BJ (cell line): ENCODE measurements around the gene H2BK1. TPM values are rescaled to one million over a fixed set of nuclear protein-coding genes. Genes with fewer than 3 reads are reported as not detected.

ENCODE experiments used
- CTCF ChIA-PET: fragments of 350-600 bp; formaldehyde crosslinking; extraction: SDS; loops from one replicate; lab custom pipeline; 2021; ENCODE audit warnings: antibody characterized with exemption, inconsistent platforms; lab: Yijun Ruan, JAX
- POLR2A ChIA-PET: fragments of 300-600 bp; sonication (Branson Sonifier 250); formaldehyde crosslinking; extraction: SDS; loops from one replicate; lab custom pipeline; 2021; ENCODE audit warnings: antibody characterized with exemption; lab: Charles Lee
- DNase-seq: peaks from one replicate; pipeline ENCODE4 v3.0.0-alpha.2; 2011; ENCODE audit warnings: low read depth
- H3K27me3 ChIP-seq: 2 replicates; pipeline ENCODE4 v1.6.0; 2011; ENCODE audit warnings: low read length; ENCODE audit not compliant: control insufficient read depth, insufficient read depth
- H3K36me3 ChIP-seq: 2 replicates; pipeline ENCODE4 v1.5.1; 2011; ENCODE audit warnings: low read length; ENCODE audit not compliant: control insufficient read depth, insufficient read depth
- H3K4me3 ChIP-seq: 2 replicates; pipeline ENCODE4 v1.5.1; 2011; ENCODE audit warnings: low read depth, mild to moderate bottlenecking, control low read depth, low read length
- polyA plus RNA-seq: library from polyadenylated mRNA; depleted of rRNA; stranded (reverse); fragments of >200 nt; gene quantifications from 2 replicates; pipeline ENCODE4 v1.2.3, GENCODE V29; 2011
- TF ChIP-seq, protein P1 (sequence below): IDR thresholded peaks from 2 replicates; pipeline ENCODE4 v1.5.1; 2011; ENCODE audit warnings: low read depth, mild to moderate bottlenecking, control low read depth, inconsistent platforms, low read length, moderate library complexity; ENCODE audit not compliant: insufficient read depth

H2BK1 gene
- polyA plus RNA-seq, 1 experiment = not detected

GRCh38 chr7:151250181-151251132 lies 40.2 kb upstream of the H2BK1 start:
- H3K36me3 ChIP-seq = no peaks in the 10 kb centered on the region
- ChIA-PET CTCF (interaction anchor here (1.8 to 2.2 kb wide), 2 partner anchors 14 to 53 kb away, joined by 5 to 8 read pairs; no protein-coding TSS in a partner anchor), POLR2A (no interaction called here)
- H3K4me3 ChIP-seq = no peak overlapping the region
- TF ChIP-seq, protein P1, sequence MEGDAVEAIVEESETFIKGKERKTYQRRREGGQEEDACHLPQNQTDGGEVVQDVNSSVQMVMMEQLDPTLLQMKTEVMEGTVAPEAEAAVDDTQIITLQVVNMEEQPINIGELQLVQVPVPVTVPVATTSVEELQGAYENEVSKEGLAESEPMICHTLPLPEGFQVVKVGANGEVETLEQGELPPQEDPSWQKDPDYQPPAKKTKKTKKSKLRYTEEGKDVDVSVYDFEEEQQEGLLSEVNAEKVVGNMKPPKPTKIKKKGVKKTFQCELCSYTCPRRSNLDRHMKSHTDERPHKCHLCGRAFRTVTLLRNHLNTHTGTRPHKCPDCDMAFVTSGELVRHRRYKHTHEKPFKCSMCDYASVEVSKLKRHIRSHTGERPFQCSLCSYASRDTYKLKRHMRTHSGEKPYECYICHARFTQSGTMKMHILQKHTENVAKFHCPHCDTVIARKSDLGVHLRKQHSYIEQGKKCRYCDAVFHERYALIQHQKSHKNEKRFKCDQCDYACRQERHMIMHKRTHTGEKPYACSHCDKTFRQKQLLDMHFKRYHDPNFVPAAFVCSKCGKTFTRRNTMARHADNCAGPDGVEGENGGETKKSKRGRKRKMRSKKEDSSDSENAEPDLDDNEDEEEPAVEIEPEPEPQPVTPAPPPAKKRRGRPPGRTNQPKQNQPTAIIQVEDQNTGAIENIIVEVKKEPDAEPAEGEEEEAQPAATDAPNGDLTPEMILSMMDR = no peak
- H3K27me3 ChIP-seq = peaks cover 2% of the 10 kb centered on the region; the same call in 1 of the 2 replicates
- DNase-seq = no peak

- Histone ChIP-seq H3K4me3 (no peak overlapping the region), H3K27me3 (no peaks in the 10 kb centered on the region), H3K36me3 (no peaks in the 10 kb centered on the region)
- DNase-seq = no peak
- TF ChIP-seq, protein P1 = no peak
- ChIA-PET CTCF (no interaction called here), POLR2A (no interaction called here)
These were observed 39.4 kb upstream of the H2BK1 start for GRCh38 chr7:151249732-151250072.

DNA sequence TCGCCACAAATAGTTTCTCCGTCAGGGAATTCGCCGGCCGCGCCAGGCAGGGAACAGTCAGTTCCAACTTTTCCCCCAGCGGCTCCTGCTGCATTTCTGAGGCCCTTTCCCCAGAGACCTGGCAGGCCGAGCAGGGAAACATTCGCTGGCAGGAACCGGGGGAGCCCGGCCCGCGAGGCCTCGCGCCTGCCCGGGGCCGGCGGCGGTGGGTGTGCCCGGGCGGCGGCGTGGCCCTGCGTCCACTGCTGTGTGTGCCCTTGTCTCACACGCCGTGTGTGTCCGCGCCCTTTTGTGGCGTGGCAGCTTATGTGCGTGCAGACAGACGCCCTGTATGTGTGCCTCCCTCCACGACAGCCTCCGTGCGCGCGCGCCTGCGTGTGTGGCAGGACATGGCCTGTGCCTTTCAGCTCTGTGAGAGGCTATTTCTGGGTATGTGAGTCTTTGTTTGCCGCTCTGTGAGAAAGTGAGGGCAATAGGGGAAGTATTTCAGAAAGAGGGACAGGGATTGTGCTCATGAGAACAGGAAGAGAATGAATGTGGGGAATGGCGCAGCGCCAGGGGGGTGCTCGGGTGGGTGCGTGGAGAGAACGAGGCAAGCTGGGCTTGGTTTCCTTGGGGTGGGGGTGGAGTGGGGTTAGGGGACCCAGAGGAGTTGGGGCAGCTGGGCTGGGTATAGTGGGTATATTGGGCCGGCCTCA lies 38.9 kb upstream of the H2BK1 start:
- no peak for DNase-seq
- ChIA-PET POLR2A (interaction anchor here (0.5 kb wide), 1 partner anchor 350 kb away, joined by 5 read pairs; no protein-coding TSS in a partner anchor), CTCF (no interaction called here)
- TF ChIP-seq, protein P1 = no peak
- H3K4me3 ChIP-seq = peak overlapping the region; percentile 80
- H3K27me3 ChIP-seq = no peaks in the 10 kb centered on the region
- no peaks in the 10 kb centered on the region for H3K36me3 ChIP-seq

- no peaks in the 10 kb centered on the region for H3K36me3 ChIP-seq
- DNase-seq = no peak
- H3K27me3 ChIP-seq = no peaks in the 10 kb centered on the region
- POLR2A ChIA-PET = no interaction called here
- TF ChIP-seq, protein P1 = no peak
- peak within 1 kb of the TSS; percentile 80 for H3K4me3 ChIP-seq
- CTCF ChIA-PET = interaction anchor here (1.1 to 3.2 kb wide), 4 partner anchors 12 to 56 kb away, joined by 5 to 15 read pairs (median 14); partner anchors contain the start of genes ABCF2 and CHPF2
These were observed 38.2 kb upstream of the H2BK1 start, which contains the start of gene SMARCD3 for GRCh38 chr7:151248346-151249033. TSS of gene SMARCD3 (minus strand) at chr7:151248694. CDS start at chr7:151248562, 132 bp downstream.
